GM12872 (cell line): ENCODE results near the gene MS4A4A.

Source experiments
- TF ChIP-seq, protein P1 (sequence below): IDR thresholded peaks from 3 replicates; pipeline ENCODE4 v1.5.1; 2011; ENCODE audit warnings: low read depth, mild to moderate bottlenecking, low read length, moderate library complexity; ENCODE audit not compliant: insufficient read depth

The MS4A4A gene

DNA sequence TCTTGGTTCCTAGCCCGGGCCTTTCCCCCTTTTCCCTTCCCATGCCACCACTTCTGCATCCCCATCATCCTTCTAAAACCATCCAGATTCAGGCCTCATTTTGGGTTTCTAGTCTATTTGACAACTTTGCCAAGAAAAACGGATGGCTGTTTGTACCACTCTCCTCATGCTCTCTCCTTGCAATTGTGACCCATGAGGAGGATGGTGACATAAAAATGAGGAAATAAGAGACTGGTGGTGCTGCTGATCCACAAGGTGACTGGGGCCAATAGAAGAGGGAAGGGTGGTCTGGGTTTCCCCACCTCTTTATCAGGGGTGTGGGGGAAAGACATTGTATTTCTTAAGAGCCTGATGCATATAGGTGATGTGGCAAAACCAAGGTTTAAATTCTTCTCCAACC lies 1.0 kb downstream of the MS4A4A start:
- TF ChIP-seq, protein P1, sequence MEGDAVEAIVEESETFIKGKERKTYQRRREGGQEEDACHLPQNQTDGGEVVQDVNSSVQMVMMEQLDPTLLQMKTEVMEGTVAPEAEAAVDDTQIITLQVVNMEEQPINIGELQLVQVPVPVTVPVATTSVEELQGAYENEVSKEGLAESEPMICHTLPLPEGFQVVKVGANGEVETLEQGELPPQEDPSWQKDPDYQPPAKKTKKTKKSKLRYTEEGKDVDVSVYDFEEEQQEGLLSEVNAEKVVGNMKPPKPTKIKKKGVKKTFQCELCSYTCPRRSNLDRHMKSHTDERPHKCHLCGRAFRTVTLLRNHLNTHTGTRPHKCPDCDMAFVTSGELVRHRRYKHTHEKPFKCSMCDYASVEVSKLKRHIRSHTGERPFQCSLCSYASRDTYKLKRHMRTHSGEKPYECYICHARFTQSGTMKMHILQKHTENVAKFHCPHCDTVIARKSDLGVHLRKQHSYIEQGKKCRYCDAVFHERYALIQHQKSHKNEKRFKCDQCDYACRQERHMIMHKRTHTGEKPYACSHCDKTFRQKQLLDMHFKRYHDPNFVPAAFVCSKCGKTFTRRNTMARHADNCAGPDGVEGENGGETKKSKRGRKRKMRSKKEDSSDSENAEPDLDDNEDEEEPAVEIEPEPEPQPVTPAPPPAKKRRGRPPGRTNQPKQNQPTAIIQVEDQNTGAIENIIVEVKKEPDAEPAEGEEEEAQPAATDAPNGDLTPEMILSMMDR: no peak

DNA sequence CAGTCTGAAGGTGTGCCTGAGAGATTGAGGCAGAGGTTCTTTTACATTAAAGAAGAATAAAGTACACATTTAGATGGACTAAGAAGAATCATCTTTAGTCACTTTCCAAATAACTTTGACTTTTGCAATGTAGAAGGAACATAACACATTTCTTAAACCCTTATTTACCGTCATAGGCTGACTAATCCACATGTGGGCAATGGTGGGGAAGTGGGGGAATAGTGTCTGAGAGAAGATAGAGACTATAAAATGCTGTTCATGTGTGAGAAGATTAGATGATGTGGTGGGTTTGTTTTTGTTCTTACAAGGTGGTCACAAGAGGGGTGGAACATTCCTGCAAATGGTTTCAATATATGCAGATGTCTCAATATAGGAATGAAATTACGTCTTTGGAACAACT lies 1.8 kb downstream of the MS4A4A start:
- TF ChIP-seq, protein P1: no peak

DNA sequence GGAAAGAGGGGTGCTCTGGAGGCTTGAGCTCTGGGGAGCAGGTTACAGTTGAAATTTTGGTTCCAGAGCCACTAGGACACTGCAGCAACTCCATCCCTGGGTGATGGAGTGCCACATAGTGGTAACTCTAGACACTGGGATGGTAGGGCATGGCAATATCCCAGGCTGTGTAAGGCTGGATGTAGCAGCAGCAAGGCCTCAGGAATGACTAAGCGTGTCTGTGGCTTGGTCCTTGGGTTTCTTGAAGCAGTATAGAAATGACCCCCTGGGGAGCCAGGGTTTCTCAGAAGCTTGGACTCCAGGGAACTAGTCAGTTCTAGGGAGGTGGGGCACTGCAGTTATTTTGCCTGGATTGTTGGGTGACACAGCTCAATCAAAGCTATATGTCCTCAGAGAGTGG lies 8.1 kb downstream of the MS4A4A start:
- TF ChIP-seq, protein P1: no peak

DNA sequence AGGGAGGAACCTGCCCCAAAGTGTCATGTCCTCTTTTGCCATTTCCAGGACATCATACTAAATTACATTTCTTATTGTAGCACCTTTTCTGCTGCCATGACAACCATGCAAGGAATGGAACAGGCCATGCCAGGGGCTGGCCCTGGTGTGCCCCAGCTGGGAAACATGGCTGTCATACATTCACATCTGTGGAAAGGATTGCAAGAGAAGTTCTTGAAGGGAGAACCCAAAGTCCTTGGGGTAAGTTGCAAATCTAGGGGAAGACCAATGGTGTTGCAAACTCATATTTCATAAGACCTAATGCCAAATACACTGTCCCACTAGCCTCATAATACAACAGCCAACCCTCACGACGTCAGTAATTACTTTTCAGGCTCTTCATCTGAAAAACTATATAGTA lies 11.7 kb downstream of the MS4A4A start:
- TF ChIP-seq, protein P1: no peak

DNA sequence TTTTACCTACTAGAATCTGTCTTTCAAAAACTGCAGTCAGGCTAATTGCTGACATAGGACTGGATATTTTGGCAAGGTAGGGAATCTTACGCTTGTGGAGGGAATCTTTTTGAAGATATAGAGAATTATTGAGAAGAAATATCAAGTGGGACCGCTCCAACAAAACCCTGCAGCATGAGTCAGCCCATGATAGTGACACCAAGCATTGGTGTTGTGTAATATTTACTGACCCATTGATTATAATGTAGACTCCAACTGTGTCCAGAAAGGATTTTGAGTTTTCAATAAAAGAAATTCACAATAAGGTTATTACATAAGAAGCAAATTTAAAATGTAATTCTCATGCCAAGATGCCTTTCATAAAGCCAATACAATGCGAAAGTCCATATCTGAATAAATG lies 20.7 kb downstream of the MS4A4A start:
- TF ChIP-seq, protein P1: no peak

DNA sequence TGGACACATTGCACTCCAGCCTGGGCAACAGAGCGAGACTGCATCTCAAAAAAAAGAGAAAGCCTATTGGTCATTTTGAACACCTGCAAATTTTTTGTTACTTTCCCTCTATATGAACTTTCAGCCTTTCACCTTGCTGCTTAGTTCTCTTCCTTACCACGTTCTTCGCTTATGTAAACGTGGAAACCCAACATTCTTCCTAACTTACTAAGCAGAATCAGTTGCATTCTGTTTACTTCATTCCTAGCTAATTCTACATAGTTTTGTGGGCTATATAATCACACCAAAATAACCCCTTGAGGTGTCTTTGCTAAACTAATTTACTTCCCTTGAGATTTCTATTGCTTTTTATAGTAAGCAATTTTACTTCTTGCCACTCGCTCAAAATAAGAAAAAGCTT lies 23.2 kb downstream of the MS4A4A start:
- TF ChIP-seq, protein P1: no peak

DNA sequence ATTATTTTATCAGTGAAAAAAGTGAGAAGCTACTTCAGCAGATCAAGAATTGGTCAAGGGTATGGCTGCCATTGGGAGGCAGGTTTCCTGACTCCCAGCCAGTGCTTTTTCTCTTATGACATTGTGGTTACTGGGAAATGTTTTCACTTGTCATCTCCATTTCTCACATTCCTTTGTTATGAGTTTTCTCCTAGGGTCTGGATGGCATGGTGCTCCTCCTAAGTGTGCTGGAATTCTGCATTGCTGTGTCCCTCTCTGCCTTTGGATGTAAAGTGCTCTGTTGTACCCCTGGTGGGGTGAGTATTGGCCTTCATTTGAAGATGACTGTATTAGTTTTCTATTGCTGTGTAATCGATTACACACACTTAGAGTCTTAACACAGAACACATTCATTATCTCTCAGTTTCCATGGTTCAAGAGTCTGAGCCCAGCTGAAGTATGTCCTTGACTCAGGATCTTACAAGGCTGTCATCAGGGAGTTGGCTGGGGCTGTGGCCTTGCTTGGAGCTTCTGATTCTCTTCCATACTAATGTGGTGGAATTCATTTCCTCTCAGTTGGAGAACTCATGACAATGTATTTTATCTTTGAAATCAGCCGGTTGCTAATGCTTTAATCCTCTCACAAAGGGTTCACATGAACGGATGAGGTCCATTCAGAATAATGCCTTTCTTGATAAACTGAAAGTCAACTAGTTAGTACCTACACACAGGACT lies 25.6 kb downstream of the MS4A4A start:
- TF ChIP-seq, protein P1: no peak
